ENCODE measurements around the gene OTULIN.

DNA sequence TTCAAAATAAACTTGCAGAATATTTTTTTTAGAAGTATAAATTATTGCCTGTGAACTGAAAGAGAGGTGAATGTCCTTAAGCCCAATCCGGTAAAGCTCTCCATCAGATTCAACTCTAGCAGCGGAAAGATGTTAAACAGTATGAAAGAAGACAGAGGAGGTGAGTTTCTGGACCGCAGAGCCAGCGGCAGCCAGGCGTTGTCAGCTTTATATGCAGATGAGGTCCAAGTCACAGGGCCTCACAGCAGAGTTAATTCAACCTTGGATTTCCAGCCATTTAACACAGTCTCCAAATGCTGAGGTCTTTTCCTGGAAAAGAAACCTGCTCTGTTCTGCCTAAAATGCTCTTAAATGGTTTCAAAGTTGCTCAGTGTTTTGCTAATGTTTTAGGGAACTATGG is 75.5 kb downstream of the OTULIN start:
- TF ChIP-seq POLR2A (IDR thresholded peaks at IDR 0.05) = no peak
- TF ChIP-seq, protein P1, sequence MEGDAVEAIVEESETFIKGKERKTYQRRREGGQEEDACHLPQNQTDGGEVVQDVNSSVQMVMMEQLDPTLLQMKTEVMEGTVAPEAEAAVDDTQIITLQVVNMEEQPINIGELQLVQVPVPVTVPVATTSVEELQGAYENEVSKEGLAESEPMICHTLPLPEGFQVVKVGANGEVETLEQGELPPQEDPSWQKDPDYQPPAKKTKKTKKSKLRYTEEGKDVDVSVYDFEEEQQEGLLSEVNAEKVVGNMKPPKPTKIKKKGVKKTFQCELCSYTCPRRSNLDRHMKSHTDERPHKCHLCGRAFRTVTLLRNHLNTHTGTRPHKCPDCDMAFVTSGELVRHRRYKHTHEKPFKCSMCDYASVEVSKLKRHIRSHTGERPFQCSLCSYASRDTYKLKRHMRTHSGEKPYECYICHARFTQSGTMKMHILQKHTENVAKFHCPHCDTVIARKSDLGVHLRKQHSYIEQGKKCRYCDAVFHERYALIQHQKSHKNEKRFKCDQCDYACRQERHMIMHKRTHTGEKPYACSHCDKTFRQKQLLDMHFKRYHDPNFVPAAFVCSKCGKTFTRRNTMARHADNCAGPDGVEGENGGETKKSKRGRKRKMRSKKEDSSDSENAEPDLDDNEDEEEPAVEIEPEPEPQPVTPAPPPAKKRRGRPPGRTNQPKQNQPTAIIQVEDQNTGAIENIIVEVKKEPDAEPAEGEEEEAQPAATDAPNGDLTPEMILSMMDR (IDR thresholded peaks at IDR 0.05) = no peak
- TF ChIP-seq POLR2AphosphoS5 (IDR thresholded peaks at IDR 0.05) = no peak
